Neural progenitor cell (in vitro differentiated cells): Measurements from ENCODE around the gene THRA. TPM values are rescaled to one million over a fixed set of nuclear protein-coding genes. Genes with fewer than 3 reads are reported as not detected.

Experiments
- DNase-seq: peaks from one replicate; pipeline ENCODE4 v3.0.0-alpha.2; 2016; ENCODE audit warnings: low spot score
- H2AFZ ChIP-seq: fragments of 200-600 bp; sonication (generic); replicated peaks from 2 replicates; pipeline ENCODE4 v1.6.1; 2016; ENCODE audit warnings: antibody characterized with exemption
- H3F3A ChIP-seq: fragments of 200-600 bp; sonication (generic); 2 replicates; pipeline ENCODE4 v1.6.1; 2016; ENCODE audit warnings: antibody characterized with exemption, low read depth
- H3K27ac ChIP-seq: fragments of 200-600 bp; sonication (generic); 2 replicates; pipeline ENCODE4 v1.5.1; 2016; ENCODE audit warnings: mild to moderate bottlenecking
- H3K27me3 ChIP-seq: fragments of 200-600 bp; sonication (generic); 2 replicates; pipeline ENCODE4 v1.6.1; 2016; ENCODE audit warnings: mild to moderate bottlenecking, moderate library complexity
- H3K36me3 ChIP-seq: fragments of 200-600 bp; sonication (generic); 2 replicates; pipeline ENCODE4 v1.5.1; 2016
- H3K4me1 ChIP-seq: fragments of 200-600 bp; sonication (generic); 2 replicates; pipeline ENCODE4 v1.6.1; 2016; ENCODE audit warnings: mixed run types
- H3K4me2 ChIP-seq: fragments of 200-600 bp; sonication (generic); 2 replicates; pipeline ENCODE4 v1.6.1; 2016
- H3K4me3 ChIP-seq: fragments of 200-600 bp; sonication (generic); 2 replicates; pipeline ENCODE4 v1.5.1; 2016
- H3K79me2 ChIP-seq: fragments of 200-600 bp; sonication (generic); 2 replicates; pipeline ENCODE4 v1.6.1; 2016; ENCODE audit warnings: low read depth
- H3K9ac ChIP-seq: fragments of 200-600 bp; sonication (generic); 2 replicates; pipeline ENCODE4 v1.6.1; 2016
- H3K9me3 ChIP-seq: fragments of 200-600 bp; sonication (generic); 2 replicates; pipeline ENCODE4 v1.5.1; 2016; ENCODE audit warnings: low read depth
- H4K20me1 ChIP-seq: fragments of 200-600 bp; sonication (generic); 2 replicates; pipeline ENCODE4 v1.6.1; 2016; ENCODE audit warnings: low read depth
- H3K27ac Mint-ChIP-seq: 3 replicates; pipeline ENCODE4 v1.8.0; 2021; ENCODE audit warnings: mixed read lengths
- H3K27me3 Mint-ChIP-seq: 2 replicates; pipeline ENCODE4 v1.8.0; 2022; ENCODE audit warnings: low read depth, mild to moderate bottlenecking, inconsistent platforms, moderate library complexity, mixed read lengths; ENCODE audit not compliant: insufficient read depth
- H3K36me3 Mint-ChIP-seq: 3 replicates; pipeline ENCODE4 v1.8.0; 2021; ENCODE audit warnings: mixed read lengths
- H3K4me1 Mint-ChIP-seq: 3 replicates; pipeline ENCODE4 v1.8.0; 2021; ENCODE audit warnings: mixed read lengths
- H3K4me3 Mint-ChIP-seq: 3 replicates; pipeline ENCODE4 v1.8.0; 2021; ENCODE audit warnings: mild to moderate bottlenecking, moderate library complexity, mixed read lengths
- H3K9me3 Mint-ChIP-seq: 3 replicates; pipeline ENCODE4 v1.8.0; 2020; ENCODE audit warnings: mixed read lengths
- EZH2 ChIP-seq: fragments of 200-600 bp; sonication (generic); IDR thresholded peaks from 2 replicates; pipeline ENCODE4 v1.6.1; 2017; ENCODE audit warnings: antibody characterized with exemption, mild to moderate bottlenecking, moderate library complexity
- EZH2phosphoT487 ChIP-seq: fragments of 200-600 bp; sonication (generic); IDR thresholded peaks from 2 replicates; pipeline ENCODE4 v1.6.1; 2017; ENCODE audit warnings: antibody characterized with exemption
- total RNA-seq: library from RNA; depleted of rRNA; stranded (reverse); fragments of >200 nt; gene quantifications from 2 replicates; pipeline ENCODE4 v1.2.3, GENCODE V29; 2015; ENCODE audit warnings: low replicate concordance
- TF ChIP-seq, protein P1 (sequence below): fragments of 200-600 bp; sonication (generic); IDR thresholded peaks from 2 replicates; pipeline ENCODE4 v1.5.1; 2017; ENCODE audit warnings: antibody characterized with exemption, mild to moderate bottlenecking

THRA gene
- total RNA-seq, 1 donor from 2014 or later = 14.5 TPM

DNA sequence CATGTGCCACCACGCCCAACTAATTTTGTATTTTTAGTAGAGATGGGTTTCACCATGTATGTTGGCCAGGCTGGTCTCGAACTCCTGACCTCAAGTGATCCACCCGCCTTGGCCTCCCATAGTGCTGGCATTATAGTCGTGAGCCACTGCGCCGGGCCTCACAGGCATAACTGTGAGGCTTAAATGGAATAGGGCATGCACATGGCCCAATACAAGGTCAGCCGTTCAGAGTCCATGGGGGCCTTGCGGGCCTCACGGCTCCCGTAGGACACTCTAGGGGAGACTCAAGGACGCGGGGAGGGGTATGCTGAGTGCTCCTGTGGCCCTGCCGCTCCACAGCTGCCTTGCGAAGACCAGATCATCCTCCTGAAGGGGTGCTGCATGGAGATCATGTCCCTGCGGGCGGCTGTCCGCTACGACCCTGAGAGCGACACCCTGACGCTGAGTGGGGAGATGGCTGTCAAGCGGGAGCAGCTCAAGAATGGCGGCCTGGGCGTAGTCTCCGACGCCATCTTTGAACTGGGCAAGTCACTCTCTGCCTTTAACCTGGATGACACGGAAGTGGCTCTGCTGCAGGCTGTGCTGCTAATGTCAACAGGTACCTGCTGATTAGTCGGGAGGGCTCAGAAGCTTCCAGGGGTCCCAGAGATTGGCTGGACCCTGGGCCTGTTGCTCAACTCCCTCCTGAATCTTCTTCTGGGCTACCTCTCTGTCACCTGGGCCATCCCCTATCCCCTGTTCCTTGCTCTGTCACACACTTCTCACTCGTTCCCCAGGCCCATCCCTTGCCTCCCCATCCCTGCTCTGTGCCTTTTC is 25.3 kb downstream of the THRA start:
- Mint-ChIP-seq H3K27ac (peak overlapping the region; percentile 72), H3K27me3 (peaks cover 10% of the 10 kb centered on the region), H3K4me3 (no peak overlapping the region), H3K9me3 (no peaks in the 10 kb centered on the region), H3K36me3 (peaks cover 8% of the 10 kb centered on the region), H3K4me1 (peaks cover 8% of the 10 kb centered on the region)
- H3K79me2 ChIP-seq = no peaks in the 10 kb centered on the region
- no peaks in the 10 kb centered on the region for H3K9me3 ChIP-seq
- no peak overlapping the region for H3K9ac ChIP-seq
- no peaks in the 10 kb centered on the region for H3K27me3 ChIP-seq
- TF ChIP-seq EZH2phosphoT487 (no peak), EZH2 (no peak)
- TF ChIP-seq, protein P1, sequence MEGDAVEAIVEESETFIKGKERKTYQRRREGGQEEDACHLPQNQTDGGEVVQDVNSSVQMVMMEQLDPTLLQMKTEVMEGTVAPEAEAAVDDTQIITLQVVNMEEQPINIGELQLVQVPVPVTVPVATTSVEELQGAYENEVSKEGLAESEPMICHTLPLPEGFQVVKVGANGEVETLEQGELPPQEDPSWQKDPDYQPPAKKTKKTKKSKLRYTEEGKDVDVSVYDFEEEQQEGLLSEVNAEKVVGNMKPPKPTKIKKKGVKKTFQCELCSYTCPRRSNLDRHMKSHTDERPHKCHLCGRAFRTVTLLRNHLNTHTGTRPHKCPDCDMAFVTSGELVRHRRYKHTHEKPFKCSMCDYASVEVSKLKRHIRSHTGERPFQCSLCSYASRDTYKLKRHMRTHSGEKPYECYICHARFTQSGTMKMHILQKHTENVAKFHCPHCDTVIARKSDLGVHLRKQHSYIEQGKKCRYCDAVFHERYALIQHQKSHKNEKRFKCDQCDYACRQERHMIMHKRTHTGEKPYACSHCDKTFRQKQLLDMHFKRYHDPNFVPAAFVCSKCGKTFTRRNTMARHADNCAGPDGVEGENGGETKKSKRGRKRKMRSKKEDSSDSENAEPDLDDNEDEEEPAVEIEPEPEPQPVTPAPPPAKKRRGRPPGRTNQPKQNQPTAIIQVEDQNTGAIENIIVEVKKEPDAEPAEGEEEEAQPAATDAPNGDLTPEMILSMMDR = no peak
- no peaks in the 10 kb centered on the region for H3K36me3 ChIP-seq
- H3K4me3 ChIP-seq = no peak overlapping the region
- H2AFZ ChIP-seq = no peak overlapping the region
- no peak overlapping the region for H3K4me2 ChIP-seq
- peaks cover 3% of the 10 kb centered on the region for H3F3A ChIP-seq
- peaks cover 7% of the 10 kb centered on the region for H3K4me1 ChIP-seq
- no peak overlapping the region for H3K27ac ChIP-seq
- no peaks in the 10 kb centered on the region for H4K20me1 ChIP-seq
- no peak for DNase-seq

DNA sequence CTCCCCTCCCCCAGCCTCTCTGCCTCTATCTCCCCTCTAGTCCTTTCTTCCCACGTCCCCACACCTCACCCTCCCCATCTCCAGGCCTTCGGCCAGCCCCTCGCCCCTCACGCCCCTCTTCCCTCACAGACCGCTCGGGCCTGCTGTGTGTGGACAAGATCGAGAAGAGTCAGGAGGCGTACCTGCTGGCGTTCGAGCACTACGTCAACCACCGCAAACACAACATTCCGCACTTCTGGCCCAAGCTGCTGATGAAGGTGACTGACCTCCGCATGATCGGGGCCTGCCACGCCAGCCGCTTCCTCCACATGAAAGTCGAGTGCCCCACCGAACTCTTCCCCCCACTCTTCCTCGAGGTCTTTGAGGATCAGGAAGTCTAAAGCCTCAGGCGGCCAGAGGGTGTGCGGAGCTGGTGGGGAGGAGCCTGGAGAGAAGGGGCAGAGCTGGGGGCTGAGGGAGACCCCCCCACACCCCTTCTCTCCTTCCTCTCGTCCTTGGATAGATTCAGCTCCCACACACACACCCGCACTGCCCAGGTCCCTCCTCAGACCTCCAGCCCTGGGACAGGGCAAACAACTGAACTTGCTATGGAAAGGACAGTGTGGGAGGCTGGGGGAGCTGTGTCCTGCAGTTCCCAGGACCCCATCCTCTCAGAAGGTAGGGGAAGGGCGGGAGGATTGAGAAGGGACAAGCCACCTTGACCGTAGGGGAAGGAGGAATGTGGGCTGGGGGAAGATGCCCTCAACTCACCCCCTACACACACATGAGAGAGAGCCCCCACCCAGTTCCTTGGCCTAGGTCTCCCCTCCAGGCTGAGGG is 26.5 kb downstream of the THRA start:
- peaks cover 16% of the 10 kb centered on the region for H3K4me1 Mint-ChIP-seq
- peaks cover 7% of the 10 kb centered on the region for H3K4me1 ChIP-seq
- H3K9me3 ChIP-seq = no peaks in the 10 kb centered on the region
- TF ChIP-seq EZH2phosphoT487 (no peak), EZH2 (no peak)
- TF ChIP-seq, protein P1 = no peak
- H3K27ac ChIP-seq = no peak overlapping the region
- no peaks in the 10 kb centered on the region for H3K27me3 ChIP-seq
- DNase-seq = no peak
- H3K4me2 ChIP-seq = no peak overlapping the region
- no peaks in the 10 kb centered on the region for H4K20me1 ChIP-seq
- H3K4me3 ChIP-seq = no peak overlapping the region
- no peak overlapping the region for H2AFZ ChIP-seq
- H3K36me3 Mint-ChIP-seq = peaks cover 8% of the 10 kb centered on the region
- H3K79me2 ChIP-seq = no peaks in the 10 kb centered on the region
- peak overlapping the region; percentile 11 for H3K27ac Mint-ChIP-seq
- no peaks in the 10 kb centered on the region for H3K9me3 Mint-ChIP-seq
- H3K4me3 Mint-ChIP-seq = no peak overlapping the region
- H3F3A ChIP-seq = peaks cover 3% of the 10 kb centered on the region
- peaks cover 8% of the 10 kb centered on the region for H3K27me3 Mint-ChIP-seq
- no peaks in the 10 kb centered on the region for H3K36me3 ChIP-seq
- H3K9ac ChIP-seq = no peak overlapping the region

DNA sequence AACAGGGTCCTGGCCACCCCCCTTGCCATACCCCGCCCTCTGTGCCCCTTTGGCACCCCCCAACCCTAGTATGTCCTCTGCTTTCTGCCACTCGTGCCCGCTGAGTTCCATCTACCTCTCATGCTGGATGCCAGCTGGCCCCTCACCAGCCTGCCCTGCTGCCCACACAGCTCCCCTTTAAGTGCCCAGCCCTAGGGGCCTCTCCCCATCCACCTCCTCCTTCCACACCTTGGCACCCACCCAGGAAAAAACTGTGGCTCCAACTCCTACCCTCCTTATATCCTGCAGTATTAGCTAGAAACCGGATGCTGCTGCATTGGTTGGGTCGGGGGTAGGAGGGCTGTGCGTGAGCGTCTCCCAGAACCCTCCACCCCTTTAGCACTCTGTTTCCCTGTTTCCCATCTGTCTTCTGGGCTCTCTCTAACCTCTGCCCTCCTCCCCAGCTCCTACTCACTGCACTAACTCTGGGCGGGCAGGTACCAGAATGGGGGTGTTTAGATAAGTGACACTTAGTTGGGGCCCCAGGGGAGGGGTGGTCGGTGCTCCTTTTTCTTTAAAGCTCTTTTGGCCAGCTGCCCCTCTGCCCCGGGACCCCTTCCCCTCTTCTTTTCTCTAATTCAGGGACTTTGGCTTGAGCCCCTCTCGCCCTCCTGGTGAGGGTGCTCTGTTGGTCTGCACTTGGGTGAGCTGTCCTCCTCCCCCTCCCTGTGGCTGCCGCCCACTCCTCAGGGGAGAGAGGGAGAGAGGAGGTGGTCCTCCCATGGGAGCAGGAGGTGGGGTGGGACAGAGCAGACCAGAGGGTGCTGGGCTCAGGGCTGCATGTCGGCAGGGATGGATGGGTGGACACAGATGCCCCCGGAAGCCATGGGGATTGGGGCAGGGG is 27.7 kb downstream of the THRA start:
- Histone ChIP-seq H3K4me1 (peaks cover 7% of the 10 kb centered on the region), H3K79me2 (no peaks in the 10 kb centered on the region), H3K27me3 (no peaks in the 10 kb centered on the region), H3K9me3 (no peaks in the 10 kb centered on the region), H3K27ac (no peak overlapping the region), H4K20me1 (no peaks in the 10 kb centered on the region), H3K36me3 (no peaks in the 10 kb centered on the region), H3K4me2 (no peak overlapping the region), H3K9ac (no peak overlapping the region), H3K4me3 (no peak overlapping the region), H3F3A (peaks cover 3% of the 10 kb centered on the region), H2AFZ (no peak overlapping the region)
- peaks cover 7% of the 10 kb centered on the region for H3K27me3 Mint-ChIP-seq
- DNase-seq = no peak
- H3K36me3 Mint-ChIP-seq = peaks cover 5% of the 10 kb centered on the region
- no peak overlapping the region for H3K4me3 Mint-ChIP-seq
- H3K27ac Mint-ChIP-seq = no peak overlapping the region
- H3K9me3 Mint-ChIP-seq = no peaks in the 10 kb centered on the region
- TF ChIP-seq EZH2phosphoT487 = no peak
- TF ChIP-seq, protein P1 = no peak
- TF ChIP-seq EZH2 = no peak
- H3K4me1 Mint-ChIP-seq = peaks cover 17% of the 10 kb centered on the region
